ENCODE data around the gene ZNF524. TPM values are rescaled to one million over a fixed set of nuclear protein-coding genes. Genes with fewer than 3 reads are reported as not detected.
"Not testable (repeated sequence)": the region's sequence is repeated elsewhere in the genome, so short reads cannot be mapped to it uniquely, and the experiment has no call there.

The ZNF524 gene
- total RNA-seq, 1 donor from 2014 or later: 18.4 TPM

- FAIRE-seq: no peak
- peak overlapping the region; percentile 95 for H3K4me3 ChIP-seq (ENCODE audit: low read depth, low read length)
- H3K36me3 ChIP-seq (ENCODE audit: control insufficient read depth, insufficient read depth, low read length): no peaks in the 10 kb centered on the region
- no peak for DNase-seq (ENCODE audit: low read depth)
- TF ChIP-seq, protein P1, sequence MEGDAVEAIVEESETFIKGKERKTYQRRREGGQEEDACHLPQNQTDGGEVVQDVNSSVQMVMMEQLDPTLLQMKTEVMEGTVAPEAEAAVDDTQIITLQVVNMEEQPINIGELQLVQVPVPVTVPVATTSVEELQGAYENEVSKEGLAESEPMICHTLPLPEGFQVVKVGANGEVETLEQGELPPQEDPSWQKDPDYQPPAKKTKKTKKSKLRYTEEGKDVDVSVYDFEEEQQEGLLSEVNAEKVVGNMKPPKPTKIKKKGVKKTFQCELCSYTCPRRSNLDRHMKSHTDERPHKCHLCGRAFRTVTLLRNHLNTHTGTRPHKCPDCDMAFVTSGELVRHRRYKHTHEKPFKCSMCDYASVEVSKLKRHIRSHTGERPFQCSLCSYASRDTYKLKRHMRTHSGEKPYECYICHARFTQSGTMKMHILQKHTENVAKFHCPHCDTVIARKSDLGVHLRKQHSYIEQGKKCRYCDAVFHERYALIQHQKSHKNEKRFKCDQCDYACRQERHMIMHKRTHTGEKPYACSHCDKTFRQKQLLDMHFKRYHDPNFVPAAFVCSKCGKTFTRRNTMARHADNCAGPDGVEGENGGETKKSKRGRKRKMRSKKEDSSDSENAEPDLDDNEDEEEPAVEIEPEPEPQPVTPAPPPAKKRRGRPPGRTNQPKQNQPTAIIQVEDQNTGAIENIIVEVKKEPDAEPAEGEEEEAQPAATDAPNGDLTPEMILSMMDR (IDR thresholded peaks at IDR 0.05; ENCODE audit: insufficient read depth, low read length, severe bottlenecking): no peak
- no peaks in the 10 kb centered on the region for H3K27me3 ChIP-seq (ENCODE audit: control insufficient read depth, insufficient read depth, low read length)
Observed at GRCh38 chr19:55581145-55581822, 18.8 kb upstream of the ZNF524 start.

- TF ChIP-seq, protein P1 (IDR thresholded peaks at IDR 0.05; ENCODE audit: insufficient read depth, low read length, severe bottlenecking): no peak
- Histone ChIP-seq H3K4me3 (ENCODE audit: low read depth, low read length) (no peak overlapping the region), H3K36me3 (ENCODE audit: control insufficient read depth, insufficient read depth, low read length) (no peaks in the 10 kb centered on the region), H3K27me3 (ENCODE audit: control insufficient read depth, insufficient read depth, low read length) (no peaks in the 10 kb centered on the region)
- no peak for DNase-seq (ENCODE audit: low read depth)
- no peak for FAIRE-seq
Observed at GRCh38 chr19:55581823-55582223, 18.3 kb upstream of the ZNF524 start.

GRCh38 chr19:55582284-55582683 is 17.8 kb upstream of the ZNF524 start:
- not testable (repeated sequence) for H3K4me3 ChIP-seq (ENCODE audit: low read depth, low read length); DNase-seq (ENCODE audit: low read depth); H3K36me3 ChIP-seq (ENCODE audit: control insufficient read depth, insufficient read depth, low read length); FAIRE-seq; H3K27me3 ChIP-seq (ENCODE audit: control insufficient read depth, insufficient read depth, low read length)

DNA sequence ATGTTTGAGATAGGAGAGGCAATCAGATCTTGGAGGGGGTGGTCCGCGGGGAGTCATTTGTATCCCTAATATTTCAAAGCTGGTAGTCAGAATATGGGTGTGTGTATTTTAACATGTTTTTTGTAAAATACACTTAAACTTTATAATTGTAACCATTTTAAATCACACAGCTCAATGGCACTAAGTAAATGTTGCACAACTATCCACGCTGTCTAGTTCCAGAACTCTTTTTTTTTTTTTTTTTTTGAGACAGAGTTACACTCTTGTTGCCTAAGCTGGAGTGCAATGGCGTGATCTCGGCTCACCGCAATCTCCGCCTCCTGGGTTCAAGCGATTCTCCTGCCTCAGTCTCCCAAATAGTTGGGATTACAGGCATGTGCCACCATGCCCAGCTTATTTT is 16.2 kb upstream of the ZNF524 start:
- not testable (repeated sequence) for H3K4me3 ChIP-seq (ENCODE audit: low read depth, low read length); H3K36me3 ChIP-seq (ENCODE audit: control insufficient read depth, insufficient read depth, low read length); FAIRE-seq; DNase-seq (ENCODE audit: low read depth); H3K27me3 ChIP-seq (ENCODE audit: control insufficient read depth, insufficient read depth, low read length)

GRCh38 chr19:55584871-55585270 is 15.2 kb upstream of the ZNF524 start:
- TF ChIP-seq, protein P1 (IDR thresholded peaks at IDR 0.05; ENCODE audit: insufficient read depth, low read length, severe bottlenecking): no peak
- no peak overlapping the region for H3K4me3 ChIP-seq (ENCODE audit: low read depth, low read length)
- FAIRE-seq: no peak
- no peaks in the 10 kb centered on the region for H3K36me3 ChIP-seq (ENCODE audit: control insufficient read depth, insufficient read depth, low read length)
- H3K27me3 ChIP-seq (ENCODE audit: control insufficient read depth, insufficient read depth, low read length): no peaks in the 10 kb centered on the region
- no peak for DNase-seq (ENCODE audit: low read depth)

- no peak for DNase-seq (ENCODE audit: low read depth)
- peak overlapping the region; percentile 17 for H3K4me3 ChIP-seq (ENCODE audit: low read depth, low read length)
- no peaks in the 10 kb centered on the region for H3K27me3 ChIP-seq (ENCODE audit: control insufficient read depth, insufficient read depth, low read length)
- H3K36me3 ChIP-seq (ENCODE audit: control insufficient read depth, insufficient read depth, low read length): no peaks in the 10 kb centered on the region
- TF ChIP-seq, protein P1 (IDR thresholded peaks at IDR 0.05; ENCODE audit: insufficient read depth, low read length, severe bottlenecking): no peak
- no peak for FAIRE-seq
Observed at GRCh38 chr19:55585658-55586339, 14.3 kb upstream of the ZNF524 start.

Measured in bronchial epithelial cell (primary cell).